HepG2 (cell line): Measurements from ENCODE around the gene PROX1. TPM values are rescaled to one million over a fixed set of nuclear protein-coding genes. Genes with fewer than 3 reads are reported as not detected.
A peak's percentile ranks its signal among the peaks of the same experiment; 100 is the strongest.

Experiments used
- ARNTL ChIP-seq: sonication (generic); formaldehyde crosslinking; IDR thresholded peaks from 2 replicates; pipeline ENCODE4 v1.4.0; 2020; ENCODE audit warnings: mild to moderate bottlenecking, missing genetic modification reagents
- ASH2L ChIP-seq: fragments of 300-600, 200-600 bp; sonication (generic); IDR thresholded peaks from 2 replicates; pipeline ENCODE4 v1.7.0; 2017; ENCODE audit warnings: low read depth, mild to moderate bottlenecking, moderate library complexity, mixed read lengths, low read length; ENCODE audit not compliant: insufficient read length
- EEA1 ChIP-seq: sonication (generic); formaldehyde crosslinking; IDR thresholded peaks from 2 replicates; pipeline ENCODE4 v1.5.1; 2020; ENCODE audit warnings: mild to moderate bottlenecking, missing genetic modification reagents, borderline replicate concordance
- EP300 ChIP-seq, 3 experiments: sonication (generic) in 1 of 3; formaldehyde crosslinking in 1 of 3; IDR thresholded peaks; 2 replicates each; pipeline versions ENCODE4 v1.5.1 to v1.6.1; 2011 to 2020; ENCODE audit warnings: low read depth in 2 of 3, low read length in 2 of 3, borderline replicate concordance in 1 of 3, improper control_type of control experiment in 1 of 3, mild to moderate bottlenecking in 1 of 3, missing genetic modification reagents in 1 of 3, moderate library complexity in 1 of 3
- ETV5 ChIP-seq: IDR thresholded peaks from 2 replicates; pipeline ENCODE4 v1.6.1; 2018; ENCODE audit warnings: missing biosample characterization, missing genetic modification reagents, inconsistent platforms, borderline replicate concordance
- FOXP1 ChIP-seq, 2 experiments: fragments of 450-650 bp in 1 of 2; IDR thresholded peaks; 2 replicates each; pipeline ENCODE4 v1.6.1; 2017 to 2018; ENCODE audit warnings: antibody characterized with exemption in 1 of 2
- GZF1 ChIP-seq: sonication (generic); formaldehyde crosslinking; IDR thresholded peaks from 2 replicates; pipeline ENCODE4 v1.5.1; 2020; ENCODE audit warnings: mild to moderate bottlenecking, missing genetic modification reagents
- HDAC1 ChIP-seq: sonication (generic); formaldehyde crosslinking; IDR thresholded peaks from 2 replicates; pipeline ENCODE4 v1.5.1; 2020; ENCODE audit warnings: mild to moderate bottlenecking, missing genetic modification reagents
- NR3C1 ChIP-seq: sonication (generic); formaldehyde crosslinking; IDR thresholded peaks from 2 replicates; pipeline ENCODE4 v1.4.0; 2020; ENCODE audit warnings: missing genetic modification reagents
- RELA ChIP-seq: sonication (generic); formaldehyde crosslinking; IDR thresholded peaks from 2 replicates; pipeline ENCODE4 v1.4.0; 2020; ENCODE audit warnings: missing genetic modification reagents
- RFX1 ChIP-seq: fragments of 450-650 bp; IDR thresholded peaks from 2 replicates; pipeline ENCODE4 v1.6.1; 2017
- RXRB ChIP-seq: IDR thresholded peaks from 2 replicates; pipeline ENCODE4 v1.6.1; 2016; ENCODE audit warnings: borderline replicate concordance, missing genetic modification reagents, missing compliant biosample characterization
- STAT5B ChIP-seq: sonication (generic); formaldehyde crosslinking; IDR thresholded peaks from 2 replicates; pipeline ENCODE4 v1.4.0; 2020; ENCODE audit warnings: missing genetic modification reagents
- ZNF205 ChIP-seq: IDR thresholded peaks from 2 replicates; pipeline ENCODE4 v1.6.1; 2018; ENCODE audit warnings: missing biosample characterization, missing genetic modification reagents
- ZNF263 ChIP-seq: sonication (generic); formaldehyde crosslinking; IDR thresholded peaks from 2 replicates; pipeline ENCODE4 v1.4.0; 2020; ENCODE audit warnings: missing genetic modification reagents
- ZNF264 ChIP-seq: sonication (generic); formaldehyde crosslinking; IDR thresholded peaks from 2 replicates; pipeline ENCODE4 v1.4.0; 2020; ENCODE audit warnings: missing genetic modification reagents
- ZNF335 ChIP-seq: sonication (generic); formaldehyde crosslinking; IDR thresholded peaks from 2 replicates; pipeline ENCODE4 v1.4.0; 2020; ENCODE audit warnings: missing genetic modification reagents
- ZNF337 ChIP-seq: sonication (generic); formaldehyde crosslinking; IDR thresholded peaks from 2 replicates; pipeline ENCODE4 v1.5.1; 2020; ENCODE audit warnings: missing genetic modification reagents, low read depth, mild to moderate bottlenecking, borderline replicate concordance
- ZNF33B ChIP-seq: sonication (generic); formaldehyde crosslinking; IDR thresholded peaks from 2 replicates; pipeline ENCODE4 v1.5.1; 2020; ENCODE audit warnings: mild to moderate bottlenecking, missing genetic modification reagents
- ZNF430 ChIP-seq: sonication (generic); formaldehyde crosslinking; IDR thresholded peaks from 2 replicates; pipeline ENCODE4 v1.9.0; 2021; ENCODE audit warnings: mild to moderate bottlenecking, missing genetic modification reagents
- ZXDC ChIP-seq: sonication (generic); formaldehyde crosslinking; IDR thresholded peaks from 2 replicates; pipeline ENCODE4 v1.5.0; 2020; ENCODE audit warnings: mild to moderate bottlenecking, missing genetic modification reagents
- polyA plus RNA-seq, 8 experiments: library from polyadenylated mRNA; depleted of rRNA in 3 of 8; stranded (reverse) in 7 of 8; unstranded in 1 of 8; fragments of >200 nt; fragmentation: Illumina TruSeq in 4 of 8; extraction: Trizol in 4 of 8; gene quantifications; 2 replicates each; pipeline versions ENCODE4 v1.2.1 to v1.2.3, GENCODE V29; 2011 to 2016; ENCODE audit warnings: low read depth in 4 of 8, missing spikeins in 1 of 8, mixed read lengths in 1 of 8; ENCODE audit not compliant: insufficient read depth in 1 of 8
- total RNA-seq, 5 experiments: library from RNA; depleted of rRNA; stranded (reverse); fragments of >200 nt; fragmentation: Illumina TruSeq; extraction: Trizol; gene quantifications; 2 replicates each; pipeline ENCODE4 v1.2.3, GENCODE V29; 2016; ENCODE audit warnings: low read depth in 1 of 5
- TF ChIP-seq, protein P1 (sequence below): IDR thresholded peaks from 2 replicates; pipeline ENCODE4 v1.6.1; 2016; ENCODE audit warnings: low read depth, borderline replicate concordance
- TF ChIP-seq, protein P2 (sequence below): sonication (generic); formaldehyde crosslinking; conservative IDR thresholded peaks from 2 replicates; pipeline ENCODE4 v1.8.1; 2023; ENCODE audit warnings: missing genetic modification reagents
- TF ChIP-seq, protein P3 (sequence below), 2 experiments: fragments of 450-650 bp in 1 of 2; sonication (generic) in 1 of 2; formaldehyde crosslinking; IDR thresholded peaks; 2 replicates each; pipeline versions ENCODE4 v1.5.0 to v1.8.0; 2020 to 2022; ENCODE audit warnings: mild to moderate bottlenecking in 1 of 2, missing genetic modification reagents in 1 of 2
- TF ChIP-seq, protein P4 (sequence below): IDR thresholded peaks from 2 replicates; pipeline ENCODE4 v1.6.1; 2016; ENCODE audit warnings: low read depth

PROX1 gene
- total and polyA plus RNA-seq, 2 of the 13 experiments (the other 11 are each of a cell fraction or from before 2014, with no cell fraction given), result 12.3 to 30.2 TPM

DNA sequence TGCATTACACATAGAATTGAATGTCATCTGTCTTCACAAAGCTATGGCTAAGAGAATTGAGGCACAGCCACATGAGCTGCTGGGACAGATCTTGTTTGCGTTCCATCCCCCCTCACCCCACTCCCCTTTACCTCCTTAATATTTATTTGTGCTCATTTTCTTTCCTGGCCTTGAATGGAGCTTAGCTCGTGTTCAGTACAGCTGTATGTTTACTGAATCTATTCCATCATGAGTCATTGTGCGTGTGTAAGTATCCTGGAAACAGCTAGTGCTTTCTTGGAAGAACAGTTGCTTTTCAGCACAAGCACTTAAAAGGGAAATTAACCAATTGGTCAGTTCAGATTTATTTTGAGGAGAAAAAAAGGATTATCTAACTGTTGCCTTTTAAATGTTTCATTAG, 14.7 kb downstream of the PROX1 start (continued):
- no peak for TF ChIP-seq ZNF337
- TF ChIP-seq ETV5 (CRISPR knock-in tag), result peak; percentile 49; the same call in 1 of the 2 replicates
- TF ChIP-seq STAT5B (CRISPR knock-in tag), result no peak
- TF ChIP-seq, protein P1, sequence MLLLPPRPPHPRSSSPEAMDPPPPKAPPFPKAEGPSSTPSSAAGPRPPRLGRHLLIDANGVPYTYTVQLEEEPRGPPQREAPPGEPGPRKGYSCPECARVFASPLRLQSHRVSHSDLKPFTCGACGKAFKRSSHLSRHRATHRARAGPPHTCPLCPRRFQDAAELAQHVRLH, result no peak
- TF ChIP-seq HDAC1 (CRISPR knock-in tag), result peak; percentile 61
- TF ChIP-seq ASH2L, result peak; percentile 44
- no peak for TF ChIP-seq ZXDC (CRISPR knock-in tag)
- TF ChIP-seq ZNF430, result 0 out of 2 replicates have a peak, but pooled peaks have one; percentile 39
- no peak for TF ChIP-seq ZNF263 (CRISPR knock-in tag)
- TF ChIP-seq NR3C1 (CRISPR knock-in tag), result no peak
- TF ChIP-seq, protein P2, sequence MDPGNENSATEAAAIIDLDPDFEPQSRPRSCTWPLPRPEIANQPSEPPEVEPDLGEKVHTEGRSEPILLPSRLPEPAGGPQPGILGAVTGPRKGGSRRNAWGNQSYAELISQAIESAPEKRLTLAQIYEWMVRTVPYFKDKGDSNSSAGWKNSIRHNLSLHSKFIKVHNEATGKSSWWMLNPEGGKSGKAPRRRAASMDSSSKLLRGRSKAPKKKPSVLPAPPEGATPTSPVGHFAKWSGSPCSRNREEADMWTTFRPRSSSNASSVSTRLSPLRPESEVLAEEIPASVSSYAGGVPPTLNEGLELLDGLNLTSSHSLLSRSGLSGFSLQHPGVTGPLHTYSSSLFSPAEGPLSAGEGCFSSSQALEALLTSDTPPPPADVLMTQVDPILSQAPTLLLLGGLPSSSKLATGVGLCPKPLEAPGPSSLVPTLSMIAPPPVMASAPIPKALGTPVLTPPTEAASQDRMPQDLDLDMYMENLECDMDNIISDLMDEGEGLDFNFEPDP (CRISPR knock-in tag), result no peak
- TF ChIP-seq ZNF33B (CRISPR knock-in tag), result no peak
- TF ChIP-seq, protein P3, sequence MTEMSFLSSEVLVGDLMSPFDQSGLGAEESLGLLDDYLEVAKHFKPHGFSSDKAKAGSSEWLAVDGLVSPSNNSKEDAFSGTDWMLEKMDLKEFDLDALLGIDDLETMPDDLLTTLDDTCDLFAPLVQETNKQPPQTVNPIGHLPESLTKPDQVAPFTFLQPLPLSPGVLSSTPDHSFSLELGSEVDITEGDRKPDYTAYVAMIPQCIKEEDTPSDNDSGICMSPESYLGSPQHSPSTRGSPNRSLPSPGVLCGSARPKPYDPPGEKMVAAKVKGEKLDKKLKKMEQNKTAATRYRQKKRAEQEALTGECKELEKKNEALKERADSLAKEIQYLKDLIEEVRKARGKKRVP (CRISPR knock-in tag; IDR thresholded peaks at IDR 0.05), result peak in 1 of 2 experiments; percentile 64; a peak in 1 of 4 replicates
- no peak for TF ChIP-seq FOXP1 (IDR thresholded peaks at IDR 0.05)
- TF ChIP-seq FOXP1 (CRISPR knock-in tag; IDR thresholded peaks at IDR 0.05), result peak; percentile 76
- TF ChIP-seq RXRB (CRISPR knock-in tag), result 0 out of 2 replicates have a peak, but pooled peaks have one; percentile 58
- no peak for TF ChIP-seq EEA1
- no peak for TF ChIP-seq ZNF205
- no peak for TF ChIP-seq RFX1
- TF ChIP-seq ZNF335, result no peak
- TF ChIP-seq, protein P4, sequence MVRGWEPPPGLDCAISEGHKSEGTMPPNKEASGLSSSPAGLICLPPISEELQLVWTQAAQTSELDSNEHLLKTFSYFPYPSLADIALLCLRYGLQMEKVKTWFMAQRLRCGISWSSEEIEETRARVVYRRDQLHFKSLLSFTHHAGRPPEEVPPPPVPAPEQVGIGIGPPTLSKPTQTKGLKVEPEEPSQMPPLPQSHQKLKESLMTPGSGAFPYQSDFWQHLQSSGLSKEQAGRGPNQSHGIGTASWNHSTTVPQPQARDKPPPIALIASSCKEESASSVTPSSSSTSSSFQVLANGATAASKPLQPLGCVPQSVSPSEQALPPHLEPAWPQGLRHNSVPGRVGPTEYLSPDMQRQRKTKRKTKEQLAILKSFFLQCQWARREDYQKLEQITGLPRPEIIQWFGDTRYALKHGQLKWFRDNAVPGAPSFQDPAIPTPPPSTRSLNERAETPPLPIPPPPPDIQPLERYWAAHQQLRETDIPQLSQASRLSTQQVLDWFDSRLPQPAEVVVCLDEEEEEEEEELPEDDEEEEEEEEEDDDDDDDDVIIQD, result peak; percentile 77
- TF ChIP-seq ZNF264 (CRISPR knock-in tag), result no peak
- TF ChIP-seq EP300 (IDR thresholded peaks at IDR 0.05; ENCODE audit: low read depth in 2 of 2, low read length in 2 of 2), result peak in 1 of 2 experiments; percentile 78; a peak in 2 of 4 replicates
- peak; percentile 48; the same call in 1 of the 2 replicates for TF ChIP-seq EP300 (CRISPR knock-in tag; IDR thresholded peaks at IDR 0.05; ENCODE audit: borderline replicate concordance)
- no peak for TF ChIP-seq RELA (CRISPR knock-in tag)
- no peak for TF ChIP-seq ARNTL (CRISPR knock-in tag)
- TF ChIP-seq GZF1 (CRISPR knock-in tag), result no peak
